Caco-2 (cell line): ENCODE results near the gene FLT1. TPM values are rescaled to one million over a fixed set of nuclear protein-coding genes. Genes with fewer than 3 reads are reported as not detected.

Experiments
- BruUV-seq: library from RNA; stranded (reverse); fragments of 400-500 nt; replicated peaks from 2 replicates; lab custom pipeline; 2021; lab: Mats Ljungman, UMichigan
- CTCF ChIA-PET: fragments of 300-600 bp; sonication (Branson Sonifier 250); formaldehyde crosslinking; loops from one replicate; lab custom pipeline; 2022; ENCODE audit warnings: antibody characterized with exemption; lab: Charles Lee
- POLR2A ChIA-PET: fragments of 300-600 bp; sonication (Branson Sonifier 250); formaldehyde crosslinking; loops from one replicate; lab custom pipeline; 2022; ENCODE audit warnings: antibody characterized with exemption; lab: Charles Lee
- DNase-seq, 2 experiments: peaks; one replicate each; pipeline versions ENCODE4 v3.0.0 to v3.0.0-alpha.2; 2020 to 2022
- H3K27me3 ChIP-seq: replicated peaks from 2 replicates; pipeline ENCODE4 v1.6.0; 2011; ENCODE audit warnings: low read length; ENCODE audit not compliant: control insufficient read depth, insufficient read depth
- H3K36me3 ChIP-seq: 2 replicates; pipeline ENCODE4 v1.5.1; 2011; ENCODE audit warnings: low read length; ENCODE audit not compliant: control insufficient read depth, insufficient read depth
- H3K4me1 ChIP-seq: fragments of 250-450 bp; sonication (Bioruptor Pico); 2 replicates; pipeline ENCODE4 v1.5.1; 2020; ENCODE audit warnings: mild to moderate bottlenecking
- H3K4me3 ChIP-seq: 2 replicates; pipeline ENCODE4 v1.5.1; 2011; ENCODE audit warnings: low read depth, mild to moderate bottlenecking, control low read depth, low read length
- H3K9me3 ChIP-seq: fragments of 250-450 bp; sonication (Bioruptor Pico); 2 replicates; pipeline ENCODE4 v1.5.1; 2020; ENCODE audit warnings: mild to moderate bottlenecking, moderate library complexity
- H3K27ac Mint-ChIP-seq: one replicate; pipeline ENCODE4 v1.8.0; 2022; ENCODE audit warnings: mixed read lengths; ENCODE audit not compliant: unreplicated experiment
- H3K27me3 Mint-ChIP-seq: one replicate; pipeline ENCODE4 v1.8.0; 2022; ENCODE audit warnings: mixed read lengths; ENCODE audit not compliant: insufficient read depth, unreplicated experiment
- H3K36me3 Mint-ChIP-seq: one replicate; pipeline ENCODE4 v1.8.0; 2022; ENCODE audit warnings: mild to moderate bottlenecking, mixed read lengths; ENCODE audit not compliant: insufficient read depth, unreplicated experiment
- H3K4me1 Mint-ChIP-seq: one replicate; pipeline ENCODE4 v1.8.0; 2022; ENCODE audit warnings: low read depth, mixed read lengths; ENCODE audit not compliant: unreplicated experiment
- H3K4me3 Mint-ChIP-seq: one replicate; pipeline ENCODE4 v1.8.0; 2022; ENCODE audit warnings: mild to moderate bottlenecking, moderate library complexity, mixed read lengths; ENCODE audit not compliant: unreplicated experiment
- H3K9me3 Mint-ChIP-seq: one replicate; pipeline ENCODE4 v1.8.0; 2022; ENCODE audit warnings: mixed read lengths; ENCODE audit not compliant: unreplicated experiment
- CTCF ChIP-seq, 2 experiments: fragments of 200-600 bp in 1 of 2; IDR thresholded peaks; 1 replicate in 1 of 2; 2 replicates in 1 of 2; pipeline versions ENCODE4 v1.5.1 to v1.8.0; 2011 to 2022; ENCODE audit warnings: antibody characterized with exemption in 1 of 2, control low read depth in 1 of 2, inconsistent platforms in 1 of 2, low read depth in 1 of 2, low read length in 1 of 2, mild to moderate bottlenecking in 1 of 2, moderate library complexity in 1 of 2; ENCODE audit not compliant: insufficient read depth in 1 of 2, severe bottlenecking in 1 of 2, unreplicated experiment in 1 of 2
- intact Hi-C: fragments of 100-400 bp; cut with micrococcal nuclease; formaldehyde crosslinking; loops from one replicate; pipeline ENCODE4 v1.10.0; 2022; ENCODE audit not compliant: unreplicated experiment
- total RNA-seq: library from RNA; stranded (reverse); gene quantifications from 2 replicates; pipeline ENCODE4 v1.2.3, GENCODE V29; 2022

FLT1 gene
- total RNA-seq, 1 experiment from 2014 or later, result 0.66 TPM

- Histone ChIP-seq H3K36me3 (no peaks in the 10 kb centered on the region), H3K27me3 (no peaks in the 10 kb centered on the region), H3K4me3 (no peak overlapping the region), H3K4me1 (peaks cover 17% of the 10 kb centered on the region), H3K9me3 (no peaks in the 10 kb centered on the region)
- DNase-seq, result no peak
- H3K9me3 Mint-ChIP-seq, result no peaks in the 10 kb centered on the region
- H3K4me3 Mint-ChIP-seq, result no peak overlapping the region
- no peaks in the 10 kb centered on the region for H3K36me3 Mint-ChIP-seq
- TF ChIP-seq CTCF (IDR thresholded peaks at IDR 0.05; ENCODE audit: insufficient read depth in 1 of 2, low read depth in 1 of 2, low read length in 1 of 2, severe bottlenecking in 1 of 2, unreplicated experiment in 1 of 2), result no peak
- POLR2A ChIA-PET, result no interaction called here
- no peaks in the 10 kb centered on the region for H3K27me3 Mint-ChIP-seq
- peaks cover 11% of the 10 kb centered on the region for H3K4me1 Mint-ChIP-seq
- intact Hi-C loops, result loop anchor here (10.0 kb wide), 1 partner anchor 154 kb away; no protein-coding TSS in a partner anchor
- CTCF ChIA-PET, result no interaction called here
- BruUV-seq, result no TSS peak
- H3K27ac Mint-ChIP-seq, result no peak overlapping the region
Measured at GRCh38 chr13:28479005-28479404, 15.9 kb downstream of the FLT1 start.

GRCh38 chr13:28478127-28478526 lies 16.8 kb downstream of the FLT1 start:
- Mint-ChIP-seq H3K27ac (no peak overlapping the region), H3K9me3 (no peaks in the 10 kb centered on the region), H3K27me3 (no peaks in the 10 kb centered on the region), H3K4me1 (peaks cover 11% of the 10 kb centered on the region), H3K36me3 (no peaks in the 10 kb centered on the region), H3K4me3 (no peak overlapping the region)
- Histone ChIP-seq H3K36me3 (no peaks in the 10 kb centered on the region), H3K27me3 (no peaks in the 10 kb centered on the region), H3K9me3 (no peaks in the 10 kb centered on the region), H3K4me1 (peaks cover 17% of the 10 kb centered on the region), H3K4me3 (no peak overlapping the region)
- DNase-seq, result no peak
- ChIA-PET POLR2A (no interaction called here), CTCF (no interaction called here)
- BruUV-seq, result no TSS peak
- intact Hi-C loops, result loop anchor here (10.0 kb wide), 1 partner anchor 153 kb away; no protein-coding TSS in a partner anchor
- no peak for TF ChIP-seq CTCF (IDR thresholded peaks at IDR 0.05; ENCODE audit: insufficient read depth in 1 of 2, low read depth in 1 of 2, low read length in 1 of 2, severe bottlenecking in 1 of 2, unreplicated experiment in 1 of 2)

GRCh38 chr13:28477709-28477973 lies 17.3 kb downstream of the FLT1 start:
- Histone ChIP-seq H3K36me3 (no peaks in the 10 kb centered on the region), H3K27me3 (no peaks in the 10 kb centered on the region), H3K4me3 (no peak overlapping the region), H3K4me1 (peaks cover 17% of the 10 kb centered on the region), H3K9me3 (no peaks in the 10 kb centered on the region)
- no peaks in the 10 kb centered on the region for H3K9me3 Mint-ChIP-seq
- no peaks in the 10 kb centered on the region for H3K36me3 Mint-ChIP-seq
- ChIA-PET CTCF (no interaction called here), POLR2A (no interaction called here)
- DNase-seq, result no peak
- no TSS peak for BruUV-seq
- intact Hi-C loops, result loop anchor here (10.0 kb wide), 1 partner anchor 153 kb away; no protein-coding TSS in a partner anchor
- H3K4me1 Mint-ChIP-seq, result peaks cover 11% of the 10 kb centered on the region
- no peak overlapping the region for H3K27ac Mint-ChIP-seq
- no peaks in the 10 kb centered on the region for H3K27me3 Mint-ChIP-seq
- H3K4me3 Mint-ChIP-seq, result no peak overlapping the region
- TF ChIP-seq CTCF (IDR thresholded peaks at IDR 0.05; ENCODE audit: insufficient read depth in 1 of 2, low read depth in 1 of 2, low read length in 1 of 2, severe bottlenecking in 1 of 2, unreplicated experiment in 1 of 2), result no peak
